ENCODE results near the gene L3MBTL1. TPM values are rescaled to one million over a fixed set of nuclear protein-coding genes. Genes with fewer than 3 reads are reported as not detected.

The L3MBTL1 gene
- total RNA-seq, 2 experiments from 2014 or later: 7.0 to 7.3 TPM

DNA sequence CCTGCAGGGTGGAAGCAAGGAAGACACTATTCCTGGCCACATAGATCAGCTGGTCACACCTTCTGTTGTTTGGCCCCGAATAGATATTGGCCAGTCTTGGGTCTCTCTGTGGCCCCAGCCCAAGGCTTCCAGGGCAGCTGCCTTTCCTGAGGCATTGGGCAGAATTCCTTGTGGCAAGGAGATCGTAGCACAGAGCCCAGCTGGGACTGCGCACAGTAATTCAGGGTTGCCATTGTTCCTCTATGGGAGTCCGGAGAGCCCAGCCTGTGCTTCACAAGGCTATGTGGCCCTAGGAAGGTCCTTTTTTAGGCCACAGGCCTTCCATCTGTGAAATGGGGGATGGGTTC lies 58.2 kb downstream of the L3MBTL1 start:
- Mint-ChIP-seq H3K4me1 (ENCODE audit: low read depth) (no peaks in the 10 kb centered on the region), H3K36me3 (ENCODE audit: low read depth) (no peaks in the 10 kb centered on the region), H3K27ac (no peak overlapping the region), H3K4me3 (no peak overlapping the region), H3K9me3 (no peaks in the 10 kb centered on the region), H3K27me3 (no peaks in the 10 kb centered on the region)
- ChIA-PET POLR2A (no interaction called here), CTCF (no interaction called here)
- intact Hi-C loops (cut with micrococcal nuclease): no loop called here
- ATAC-seq: no peak
- TF ChIP-seq, protein P1, sequence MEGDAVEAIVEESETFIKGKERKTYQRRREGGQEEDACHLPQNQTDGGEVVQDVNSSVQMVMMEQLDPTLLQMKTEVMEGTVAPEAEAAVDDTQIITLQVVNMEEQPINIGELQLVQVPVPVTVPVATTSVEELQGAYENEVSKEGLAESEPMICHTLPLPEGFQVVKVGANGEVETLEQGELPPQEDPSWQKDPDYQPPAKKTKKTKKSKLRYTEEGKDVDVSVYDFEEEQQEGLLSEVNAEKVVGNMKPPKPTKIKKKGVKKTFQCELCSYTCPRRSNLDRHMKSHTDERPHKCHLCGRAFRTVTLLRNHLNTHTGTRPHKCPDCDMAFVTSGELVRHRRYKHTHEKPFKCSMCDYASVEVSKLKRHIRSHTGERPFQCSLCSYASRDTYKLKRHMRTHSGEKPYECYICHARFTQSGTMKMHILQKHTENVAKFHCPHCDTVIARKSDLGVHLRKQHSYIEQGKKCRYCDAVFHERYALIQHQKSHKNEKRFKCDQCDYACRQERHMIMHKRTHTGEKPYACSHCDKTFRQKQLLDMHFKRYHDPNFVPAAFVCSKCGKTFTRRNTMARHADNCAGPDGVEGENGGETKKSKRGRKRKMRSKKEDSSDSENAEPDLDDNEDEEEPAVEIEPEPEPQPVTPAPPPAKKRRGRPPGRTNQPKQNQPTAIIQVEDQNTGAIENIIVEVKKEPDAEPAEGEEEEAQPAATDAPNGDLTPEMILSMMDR (IDR thresholded peaks at IDR 0.05): no peak
- DNase-seq: no peak

GRCh38 chr20:43567477-43567876 lies 60.0 kb downstream of the L3MBTL1 start:
- TF ChIP-seq, protein P1 (IDR thresholded peaks at IDR 0.05): no peak
- CTCF ChIA-PET: no interaction called here
- no peaks in the 10 kb centered on the region for H3K4me1 Mint-ChIP-seq (ENCODE audit: low read depth)
- no peaks in the 10 kb centered on the region for H3K27me3 Mint-ChIP-seq
- DNase-seq (no peak), ATAC-seq (no peak)
- POLR2A ChIA-PET: no interaction called here
- H3K9me3 Mint-ChIP-seq: no peaks in the 10 kb centered on the region
- no peak overlapping the region for H3K27ac Mint-ChIP-seq
- intact Hi-C loops (cut with micrococcal nuclease): no loop called here
- H3K36me3 Mint-ChIP-seq (ENCODE audit: low read depth): no peaks in the 10 kb centered on the region
- no peak overlapping the region for H3K4me3 Mint-ChIP-seq

GRCh38 chr20:43568706-43569105 lies 61.2 kb downstream of the L3MBTL1 start:
- H3K36me3 Mint-ChIP-seq (ENCODE audit: low read depth): no peaks in the 10 kb centered on the region
- intact Hi-C loops (cut with micrococcal nuclease): no loop called here
- CTCF ChIA-PET: interaction anchor here (1.7 kb wide), 1 partner anchor 30 kb away, joined by 7 read pairs; no protein-coding TSS in a partner anchor

DNA sequence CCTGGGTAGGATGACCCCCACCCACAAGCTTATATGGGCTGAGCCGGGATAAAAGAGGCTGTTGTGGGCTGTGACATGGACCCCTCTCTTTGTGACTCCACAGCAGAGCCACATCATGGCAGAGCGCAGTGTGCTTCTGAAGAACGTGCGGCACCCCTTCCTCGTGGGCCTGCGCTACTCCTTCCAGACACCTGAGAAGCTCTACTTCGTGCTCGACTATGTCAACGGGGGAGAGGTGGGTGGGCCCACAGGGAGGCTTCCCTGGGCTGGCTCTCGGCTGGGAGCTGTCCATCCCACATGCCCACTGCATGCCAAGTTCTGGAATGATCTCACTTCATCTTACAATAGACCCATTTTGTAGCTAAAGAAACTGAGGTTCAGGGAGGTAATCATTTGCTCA lies 61.8 kb downstream of the L3MBTL1 start:
- ChIA-PET CTCF (interaction anchor here (1.7 kb wide), 1 partner anchor 31 kb away, joined by 7 read pairs; no protein-coding TSS in a partner anchor), POLR2A (no interaction called here)
- Mint-ChIP-seq H3K27ac (no peak overlapping the region), H3K36me3 (ENCODE audit: low read depth) (no peaks in the 10 kb centered on the region), H3K9me3 (no peaks in the 10 kb centered on the region), H3K27me3 (no peaks in the 10 kb centered on the region), H3K4me3 (no peak overlapping the region), H3K4me1 (ENCODE audit: low read depth) (no peaks in the 10 kb centered on the region)
- intact Hi-C loops (cut with micrococcal nuclease): no loop called here
- DNase-seq (no peak), ATAC-seq (no peak)
- TF ChIP-seq, protein P1 (IDR thresholded peaks at IDR 0.05): no peak

More at GRCh38 chr20:43568706-43569105, 61.2 kb downstream of the L3MBTL1 start:
- TF ChIP-seq, protein P1 (IDR thresholded peaks at IDR 0.05): no peak
- DNase-seq: no peak
- no peaks in the 10 kb centered on the region for H3K9me3 Mint-ChIP-seq
- ATAC-seq: no peak
- POLR2A ChIA-PET: no interaction called here
- H3K27ac Mint-ChIP-seq: no peak overlapping the region
- no peak overlapping the region for H3K4me3 Mint-ChIP-seq
- no peaks in the 10 kb centered on the region for H3K27me3 Mint-ChIP-seq
- H3K4me1 Mint-ChIP-seq (ENCODE audit: low read depth): no peaks in the 10 kb centered on the region

- TF ChIP-seq, protein P1 (IDR thresholded peaks at IDR 0.05): no peak
- intact Hi-C loops (cut with micrococcal nuclease): no loop called here
- ChIA-PET CTCF (interaction anchor here (1.7 to 2.3 kb wide), 3 partner anchors 13 to 33 kb away, joined by 4 to 7 read pairs (median 5); no protein-coding TSS in a partner anchor), POLR2A (interaction anchor here (1.3 kb wide), 1 partner anchor 147 kb away, joined by 3 read pairs; no protein-coding TSS in a partner anchor)
- Mint-ChIP-seq H3K9me3 (no peaks in the 10 kb centered on the region), H3K27me3 (no peaks in the 10 kb centered on the region), H3K36me3 (ENCODE audit: low read depth) (no peaks in the 10 kb centered on the region), H3K4me1 (ENCODE audit: low read depth) (no peaks in the 10 kb centered on the region), H3K27ac (no peak overlapping the region), H3K4me3 (no peak overlapping the region)
- no peak for DNase-seq
- ATAC-seq: no peak
Observed at GRCh38 chr20:43570496-43570895, 63.0 kb downstream of the L3MBTL1 start.

Measured in activated CD8-positive, alpha-beta T cell treated with anti-CD3 and anti-CD28 coated beads for 36 hours (primary cell).